Upper lobe of left lung (tissue), 6 donors: ENCODE results near the gene TMEM97. TPM values are rescaled to one million over a fixed set of nuclear protein-coding genes. Genes with fewer than 3 reads are reported as not detected.

Source experiments
- ATAC-seq, 2 donors: fragments of 200-7000 bp; cut with Tn5 transposase; one replicate each; pipeline ENCODE4 v1.9.1; 2022; ENCODE audit warnings: mild to moderate bottlenecking in 2 of 2, moderate library complexity in 2 of 2; ENCODE audit not compliant: low FRiP score in 2 of 2
- DNase-seq, 2 donors: peaks; one replicate each; pipeline ENCODE4 v3.0.0-alpha.2; 2019 to 2020
- H3K27ac ChIP-seq, 4 donors: fragments of 200-600 bp; sonication (generic); one replicate each; pipeline ENCODE4 v1.5.1; 2016 to 2019
- H3K27me3 ChIP-seq, 4 donors: fragments of 200-600 bp; sonication (generic); one replicate each; pipeline ENCODE4 v1.5.1; 2017 to 2019
- H3K36me3 ChIP-seq, 4 donors: fragments of 200-600 bp; sonication (generic); one replicate each; pipeline ENCODE4 v1.5.1; 2016 to 2019
- H3K4me1 ChIP-seq, 4 donors: fragments of 200-600 bp; sonication (generic); one replicate each; pipeline ENCODE4 v1.5.1; 2018 to 2019
- H3K4me3 ChIP-seq, 4 donors: fragments of 200-600 bp; sonication (generic); one replicate each; pipeline ENCODE4 v1.5.1; 2017 to 2019; ENCODE audit warnings: mild to moderate bottlenecking in 2 of 4, moderate library complexity in 1 of 4
- H3K9me3 ChIP-seq, 4 donors: fragments of 200-600 bp; sonication (generic); one replicate each; pipeline ENCODE4 v1.5.1; 2018 to 2019
- CTCF ChIP-seq, 6 experiments: fragments of 450-650 bp in 4 of 6; fragments of 200-600 bp in 2 of 6; sonication (generic) in 2 of 6; IDR thresholded peaks; one replicate each; pipeline ENCODE4 v1.5.1; 2016 to 2019; ENCODE audit warnings: antibody characterized with exemption in 6 of 6
- EP300 ChIP-seq, 4 donors: sonication (generic); formaldehyde crosslinking; IDR thresholded peaks; one replicate each; pipeline ENCODE4 v1.5.1; 2017; ENCODE audit warnings: antibody characterized with exemption in 4 of 4, control low read depth in 2 of 4
- POLR2A ChIP-seq, 4 donors: fragments of 450-650 bp; IDR thresholded peaks; one replicate each; pipeline ENCODE4 v1.5.1; 2016 to 2017; ENCODE audit warnings: antibody characterized with exemption in 4 of 4, mild to moderate bottlenecking in 2 of 4
- POLR2AphosphoS5 ChIP-seq, 2 donors: sonication (generic); formaldehyde crosslinking; IDR thresholded peaks; one replicate each; pipeline ENCODE4 v1.5.1; 2017; ENCODE audit warnings: antibody characterized with exemption in 2 of 2
- WGBS, 2 donors: methylation state at CpG; one replicate each; pipeline ENCODE4 v1.1.5; 2017 to 2018; 5-methylcytosine and 5-hydroxymethylcytosine counted together
- total RNA-seq, 6 donors: library from RNA; depleted of rRNA in 4 of 6; stranded (reverse); fragments of >200 nt in 4 of 6; gene quantifications; one replicate each; pipeline versions ENCODE4 v1.1.0 to v1.2.1, GENCODE V29; 2016 to 2021
- donor health status: DM: no; HTN: no; CAD: no; lungs with moderate emphysema.
- donor health status: DM: no; HTN: yes; CAD: no; lungs with severe emphysema.

Gene TMEM97
- total RNA-seq, 6 donors from 2014 or later = 19.8 to 47.9 (median 37.6) TPM

GRCh38 chr17:28293994-28294393, 25.0 kb upstream of the TMEM97 start:
- Histone ChIP-seq H3K4me3 (no peak overlapping the region), H3K27ac (no peak overlapping the region), H3K27me3 (no peaks in the 10 kb centered on the region), H3K4me1 (no peaks in the 10 kb centered on the region), H3K36me3 (no peaks in the 10 kb centered on the region), H3K9me3 (no peaks in the 10 kb centered on the region)
- TF ChIP-seq POLR2AphosphoS5 (IDR thresholded peaks at IDR 0.05) (no peak), EP300 (IDR thresholded peaks at IDR 0.05) (no peak), CTCF (IDR thresholded peaks at IDR 0.05) (no peak), POLR2A (IDR thresholded peaks at IDR 0.05) (no peak)
- ATAC-seq = no peak
- 56 to 73% methylated on average over 6 of the region's 6 CpGs for WGBS, 2 donors
- DNase-seq = no peak

GRCh38 chr17:28295677-28296578, 23.1 kb upstream of the TMEM97 start:
- H3K27ac ChIP-seq = no peak overlapping the region
- ATAC-seq (no peak), DNase-seq (no peak)
- H3K27me3 ChIP-seq = no peaks in the 10 kb centered on the region
- 57 to 74% methylated on average over 3 of the region's 3 CpGs for WGBS, 2 donors
- H3K9me3 ChIP-seq = no peaks in the 10 kb centered on the region
- H3K36me3 ChIP-seq = no peaks in the 10 kb centered on the region
- TF ChIP-seq EP300 (IDR thresholded peaks at IDR 0.05) (no peak), POLR2AphosphoS5 (IDR thresholded peaks at IDR 0.05) (no peak)
- no peak overlapping the region for H3K4me3 ChIP-seq
- no peaks in the 10 kb centered on the region for H3K4me1 ChIP-seq

GRCh38 chr17:28298449-28298848, 20.6 kb upstream of the TMEM97 start:
- H3K4me3 ChIP-seq = no peak overlapping the region
- TF ChIP-seq POLR2A (IDR thresholded peaks at IDR 0.05) = no peak
- no peak for TF ChIP-seq EP300 (IDR thresholded peaks at IDR 0.05)
- TF ChIP-seq POLR2AphosphoS5 (IDR thresholded peaks at IDR 0.05) = no peak
- TF ChIP-seq CTCF (IDR thresholded peaks at IDR 0.05) = no peak
- H3K9me3 ChIP-seq = no peaks in the 10 kb centered on the region
- H3K36me3 ChIP-seq = no peaks in the 10 kb centered on the region
- no peaks in the 10 kb centered on the region for H3K4me1 ChIP-seq
- WGBS, 2 donors = 86 to 88% methylated on average over 3 of the region's 3 CpGs
- no peaks in the 10 kb centered on the region for H3K27me3 ChIP-seq
- DNase-seq (no peak), ATAC-seq (no peak)
- H3K27ac ChIP-seq = no peak overlapping the region

DNA sequence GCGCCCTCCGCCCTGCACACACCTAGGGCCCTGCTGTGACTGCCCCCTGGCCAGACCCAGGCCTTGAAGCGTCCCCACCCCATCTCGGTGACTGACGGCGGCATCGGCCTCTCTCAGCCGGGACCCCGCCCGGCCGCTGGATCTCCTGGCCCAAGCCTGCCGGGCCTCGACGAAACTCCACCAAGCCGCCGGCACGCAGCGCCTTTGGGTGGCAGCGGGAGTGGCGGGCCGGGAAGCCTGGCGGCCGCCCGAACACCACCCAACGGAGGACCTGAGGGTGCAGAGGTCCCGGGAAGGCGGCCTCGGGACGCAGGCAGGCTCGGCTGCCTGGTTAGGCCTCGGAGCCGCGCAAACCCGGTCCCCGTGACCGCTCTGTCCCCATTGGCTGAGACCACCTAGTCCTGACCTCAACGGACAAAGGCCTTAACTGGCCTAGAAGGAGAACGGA, 12.0 kb upstream of the TMEM97 start:
- DNase-seq (peak in 1 of 2 donors; percentile 78), ATAC-seq (no peak)
- Histone ChIP-seq H3K4me1 (no peaks in the 10 kb centered on the region), H3K4me3 (no peak overlapping the region), H3K27ac (no peak overlapping the region), H3K36me3 (no peaks in the 10 kb centered on the region), H3K27me3 (peaks cover 0 to 4% (median 2%) of the 10 kb centered on the region in 4 donors), H3K9me3 (no peaks in the 10 kb centered on the region)
- TF ChIP-seq POLR2AphosphoS5 (IDR thresholded peaks at IDR 0.05) (no peak), EP300 (IDR thresholded peaks at IDR 0.05) (no peak), POLR2A (IDR thresholded peaks at IDR 0.05) (no peak), CTCF (IDR thresholded peaks at IDR 0.05) (no peak)
- WGBS, 2 donors = 39 to 70% methylated on average over 2 to 27 of the region's 38 CpGs

DNA sequence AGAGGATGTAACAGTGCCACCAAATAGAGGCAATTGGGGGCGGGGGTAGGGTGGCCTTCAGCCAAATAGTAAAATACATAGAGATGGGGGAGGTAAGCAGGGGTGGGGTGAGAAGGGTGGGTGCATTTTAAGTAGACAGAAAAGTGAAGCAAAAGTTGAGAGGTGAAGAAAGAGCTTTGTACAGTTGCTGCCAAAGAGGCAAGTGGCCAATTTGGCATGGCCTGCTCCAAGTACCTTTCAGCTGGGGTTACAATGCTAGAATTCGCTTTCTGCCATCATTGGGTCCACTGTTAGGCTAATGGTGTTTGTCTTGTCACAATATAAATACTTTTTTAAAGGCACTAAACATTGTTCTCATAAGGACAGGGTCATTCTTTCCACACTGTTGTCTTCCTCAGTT, 5.2 kb upstream of the TMEM97 start:
- Histone ChIP-seq H3K9me3 (no peaks in the 10 kb centered on the region), H3K4me1 (peaks cover 6 to 10% (median 9%) of the 10 kb centered on the region in 4 donors), H3K4me3 (no peak overlapping the region), H3K27ac (no peak overlapping the region), H3K36me3 (no peaks in the 10 kb centered on the region), H3K27me3 (peaks cover 0 to 2% (median 0%) of the 10 kb centered on the region in 4 donors)
- WGBS, 2 donors = 86 to 95% methylated on average over 2 of the region's 2 CpGs
- no peak for ATAC-seq
- no peak for TF ChIP-seq CTCF (IDR thresholded peaks at IDR 0.05)
- TF ChIP-seq POLR2A (IDR thresholded peaks at IDR 0.05) = no peak
- no peak for DNase-seq
